Sigmoid colon (tissue), 4 donors: ENCODE measurements around the gene CHRM5.

Experiments used
- CTCF ChIP-seq, 4 experiments: fragments of 450-650 bp in 3 of 4; fragments of 200-600 bp in 1 of 4; IDR thresholded peaks; one replicate each; pipeline ENCODE4 v1.5.1; 2016 to 2019; ENCODE audit warnings: antibody characterized with exemption in 4 of 4, mild to moderate bottlenecking in 3 of 4, moderate library complexity in 2 of 4
- EP300 ChIP-seq, 4 donors: sonication (generic); formaldehyde crosslinking; IDR thresholded peaks; one replicate each; pipeline ENCODE4 v1.6.1; 2017; ENCODE audit warnings: antibody characterized with exemption in 4 of 4
- POLR2AphosphoS5 ChIP-seq, 4 donors: sonication (generic); formaldehyde crosslinking; IDR thresholded peaks; one replicate each; pipeline ENCODE4 v1.6.1; 2017; ENCODE audit warnings: antibody characterized with exemption in 4 of 4

GRCh38 chr15:33956397-33956796 is 11.9 kb upstream of the CHRM5 start:
- TF ChIP-seq CTCF (IDR thresholded peaks at IDR 0.05) (no peak), POLR2AphosphoS5 (IDR thresholded peaks at IDR 0.05) (no peak), EP300 (IDR thresholded peaks at IDR 0.05) (no peak)
